ENCODE measurements around the gene SCP2. TPM values are rescaled to one million over a fixed set of nuclear protein-coding genes. Genes with fewer than 3 reads are reported as not detected.

Gene SCP2
- total RNA-seq, 1 experiment from 2014 or later, result 73.2 TPM

GRCh38 chr1:52887483-52887882, 39.6 kb upstream of the SCP2 start:
- TF ChIP-seq EZH2 (IDR thresholded peaks at IDR 0.05; ENCODE audit: borderline replicate concordance, low read depth, low read length, poor library complexity, severe bottlenecking) (no peak), CTCF (conservative IDR thresholded peaks at IDR 0.05; ENCODE audit: low read depth, low read length) (no peak)
- Histone ChIP-seq H3K4me1 (ENCODE audit: insufficient read depth, low read length, poor library complexity, severe bottlenecking) (no peaks in the 10 kb centered on the region), H3K27ac (ENCODE audit: low read depth, low read length, poor library complexity, severe bottlenecking) (no peak overlapping the region), H3K36me3 (ENCODE audit: insufficient read depth, low read length, poor library complexity, severe bottlenecking) (no peaks in the 10 kb centered on the region), H3K4me3 (ENCODE audit: low read depth, low read length, poor library complexity, severe bottlenecking) (no peak overlapping the region), H3K9me3 (ENCODE audit: low read depth, low read length, poor library complexity, severe bottlenecking) (no peaks in the 10 kb centered on the region), H3K27me3 (replicated peaks; ENCODE audit: insufficient read depth, low read depth, low read length, poor library complexity) (no peaks in the 10 kb centered on the region)
- ChIA-PET POLR2A (ENCODE audit: low non-redundant PET) (no interaction called here), CTCF (no interaction called here)
- no peak for DNase-seq (ENCODE audit: low spot score)
- BruUV-seq (replicated peaks), result no TSS peak
- intact Hi-C loops (cut with micrococcal nuclease; ENCODE audit: unreplicated experiment), result no loop called here

- H3K27me3 ChIP-seq (replicated peaks; ENCODE audit: insufficient read depth, low read depth, low read length, poor library complexity), result no peaks in the 10 kb centered on the region
- CTCF ChIA-PET, result no interaction called here
- POLR2A ChIA-PET (ENCODE audit: low non-redundant PET), result no interaction called here
- DNase-seq (ENCODE audit: low spot score), result no peak
- H3K27ac ChIP-seq (ENCODE audit: low read depth, low read length, poor library complexity, severe bottlenecking), result no peak overlapping the region
- intact Hi-C loops (cut with micrococcal nuclease; ENCODE audit: unreplicated experiment), result no loop called here
- no TSS peak for BruUV-seq (replicated peaks)
- H3K36me3 ChIP-seq (ENCODE audit: insufficient read depth, low read length, poor library complexity, severe bottlenecking), result no peaks in the 10 kb centered on the region
- H3K4me1 ChIP-seq (ENCODE audit: insufficient read depth, low read length, poor library complexity, severe bottlenecking), result no peaks in the 10 kb centered on the region
- no peak overlapping the region for H3K4me3 ChIP-seq (ENCODE audit: low read depth, low read length, poor library complexity, severe bottlenecking)
- no peaks in the 10 kb centered on the region for H3K9me3 ChIP-seq (ENCODE audit: low read depth, low read length, poor library complexity, severe bottlenecking)
- TF ChIP-seq EZH2 (IDR thresholded peaks at IDR 0.05; ENCODE audit: borderline replicate concordance, low read depth, low read length, poor library complexity, severe bottlenecking) (no peak), CTCF (conservative IDR thresholded peaks at IDR 0.05; ENCODE audit: low read depth, low read length) (no peak)
Measured at GRCh38 chr1:52892424-52893215, 34.5 kb upstream of the SCP2 start.

DNA sequence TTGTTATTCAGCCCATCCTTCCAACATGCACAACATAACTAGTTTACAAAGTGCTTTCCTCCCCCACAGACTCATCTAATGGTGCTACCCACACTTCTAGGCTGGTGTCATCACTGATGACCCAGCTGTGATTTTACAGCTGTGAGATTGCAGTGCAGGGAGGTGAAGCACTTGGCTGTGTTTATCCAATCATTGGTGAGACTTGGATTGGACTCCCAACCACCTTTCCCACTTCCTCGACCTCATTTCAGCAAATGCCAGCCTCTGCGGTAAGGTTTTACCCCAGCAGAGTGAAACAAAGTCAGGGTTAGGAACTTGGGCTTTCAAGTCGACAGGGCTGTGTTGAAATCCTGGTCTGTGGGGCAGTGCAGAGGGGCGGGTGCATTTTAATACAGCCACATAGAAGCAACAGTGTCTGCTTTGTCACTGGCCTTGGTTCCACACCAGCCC, 27.6 kb upstream of the SCP2 start:
- Histone ChIP-seq H3K4me3 (ENCODE audit: low read depth, low read length, poor library complexity, severe bottlenecking) (no peak overlapping the region), H3K4me1 (ENCODE audit: insufficient read depth, low read length, poor library complexity, severe bottlenecking) (no peaks in the 10 kb centered on the region), H3K9me3 (ENCODE audit: low read depth, low read length, poor library complexity, severe bottlenecking) (no peaks in the 10 kb centered on the region), H3K27ac (ENCODE audit: low read depth, low read length, poor library complexity, severe bottlenecking) (no peak overlapping the region), H3K36me3 (ENCODE audit: insufficient read depth, low read length, poor library complexity, severe bottlenecking) (no peaks in the 10 kb centered on the region), H3K27me3 (replicated peaks; ENCODE audit: insufficient read depth, low read depth, low read length, poor library complexity) (no peaks in the 10 kb centered on the region)
- BruUV-seq (replicated peaks), result no TSS peak
- POLR2A ChIA-PET (ENCODE audit: low non-redundant PET), result no interaction called here
- TF ChIP-seq EZH2 (IDR thresholded peaks at IDR 0.05; ENCODE audit: borderline replicate concordance, low read depth, low read length, poor library complexity, severe bottlenecking) (no peak), CTCF (conservative IDR thresholded peaks at IDR 0.05; ENCODE audit: low read depth, low read length) (no peak)
- intact Hi-C loops (cut with micrococcal nuclease; ENCODE audit: unreplicated experiment), result no loop called here
- DNase-seq (ENCODE audit: low spot score), result no peak
- CTCF ChIA-PET, result no interaction called here

Data from A673 (cell line).